ENCODE measurements around the gene MTHFSD. TPM values are rescaled to one million over a fixed set of nuclear protein-coding genes. Genes with fewer than 3 reads are reported as not detected.

MTHFSD gene
- total RNA-seq, 1 donor from 2014 or later = 14.1 TPM

- no peak for TF ChIP-seq CTCF (IDR thresholded peaks at IDR 0.05)
- peaks cover 4% of the 10 kb centered on the region for H3K36me3 Mint-ChIP-seq (ENCODE audit: unreplicated experiment)
- H3K4me1 Mint-ChIP-seq (ENCODE audit: unreplicated experiment) = no peaks in the 10 kb centered on the region
- peaks cover 6% of the 10 kb centered on the region for H3K27me3 Mint-ChIP-seq (ENCODE audit: unreplicated experiment)
- H3K27ac Mint-ChIP-seq (ENCODE audit: unreplicated experiment) = no peak overlapping the region
- H3K9me3 Mint-ChIP-seq (ENCODE audit: unreplicated experiment) = no peaks in the 10 kb centered on the region
- H3K4me3 Mint-ChIP-seq (ENCODE audit: unreplicated experiment) = no peak overlapping the region
- no peak for DNase-seq (ENCODE audit: extremely low spot score, unreplicated experiment)
Measured at GRCh38 chr16:86533076-86533475, 22.0 kb downstream of the MTHFSD start.

GRCh38 chr16:86532526-86532815 lies 22.6 kb downstream of the MTHFSD start:
- Mint-ChIP-seq H3K27ac (ENCODE audit: unreplicated experiment) (no peak overlapping the region), H3K9me3 (ENCODE audit: unreplicated experiment) (no peaks in the 10 kb centered on the region), H3K27me3 (ENCODE audit: unreplicated experiment) (peaks cover 12% of the 10 kb centered on the region), H3K4me3 (ENCODE audit: unreplicated experiment) (no peak overlapping the region), H3K4me1 (ENCODE audit: unreplicated experiment) (no peaks in the 10 kb centered on the region), H3K36me3 (ENCODE audit: unreplicated experiment) (peaks cover 6% of the 10 kb centered on the region)
- TF ChIP-seq CTCF (IDR thresholded peaks at IDR 0.05) = no peak
- DNase-seq (ENCODE audit: extremely low spot score, unreplicated experiment) = no peak

- DNase-seq (ENCODE audit: extremely low spot score, unreplicated experiment) = no peak
- Mint-ChIP-seq H3K27me3 (ENCODE audit: unreplicated experiment) (peaks cover 13% of the 10 kb centered on the region), H3K4me1 (ENCODE audit: unreplicated experiment) (no peaks in the 10 kb centered on the region), H3K36me3 (ENCODE audit: unreplicated experiment) (peaks cover 6% of the 10 kb centered on the region), H3K4me3 (ENCODE audit: unreplicated experiment) (no peak overlapping the region), H3K27ac (ENCODE audit: unreplicated experiment) (no peak overlapping the region), H3K9me3 (ENCODE audit: unreplicated experiment) (no peaks in the 10 kb centered on the region)
- TF ChIP-seq CTCF (IDR thresholded peaks at IDR 0.05) = no peak
Measured at GRCh38 chr16:86531641-86532525, 23.2 kb downstream of the MTHFSD start.

GRCh38 chr16:86531191-86531545 lies 23.9 kb downstream of the MTHFSD start:
- peaks cover 6% of the 10 kb centered on the region for H3K36me3 Mint-ChIP-seq (ENCODE audit: unreplicated experiment)
- no peak overlapping the region for H3K27ac Mint-ChIP-seq (ENCODE audit: unreplicated experiment)
- H3K27me3 Mint-ChIP-seq (ENCODE audit: unreplicated experiment) = peaks cover 18% of the 10 kb centered on the region
- no peak for DNase-seq (ENCODE audit: extremely low spot score, unreplicated experiment)
- H3K4me1 Mint-ChIP-seq (ENCODE audit: unreplicated experiment) = no peaks in the 10 kb centered on the region
- H3K4me3 Mint-ChIP-seq (ENCODE audit: unreplicated experiment) = no peak overlapping the region
- no peak for TF ChIP-seq CTCF (IDR thresholded peaks at IDR 0.05)
- H3K9me3 Mint-ChIP-seq (ENCODE audit: unreplicated experiment) = no peaks in the 10 kb centered on the region

- no peaks in the 10 kb centered on the region for H3K9me3 Mint-ChIP-seq (ENCODE audit: unreplicated experiment)
- H3K36me3 Mint-ChIP-seq (ENCODE audit: unreplicated experiment) = peaks cover 2% of the 10 kb centered on the region
- no peaks in the 10 kb centered on the region for H3K4me1 Mint-ChIP-seq (ENCODE audit: unreplicated experiment)
- TF ChIP-seq CTCF (IDR thresholded peaks at IDR 0.05) = no peak
- H3K27me3 Mint-ChIP-seq (ENCODE audit: unreplicated experiment) = peaks cover 21% of the 10 kb centered on the region
- H3K4me3 Mint-ChIP-seq (ENCODE audit: unreplicated experiment) = no peak overlapping the region
- H3K27ac Mint-ChIP-seq (ENCODE audit: unreplicated experiment) = no peak overlapping the region
- no peak for DNase-seq (ENCODE audit: extremely low spot score, unreplicated experiment)
Measured at GRCh38 chr16:86530251-86531190, 24.5 kb downstream of the MTHFSD start.
